ENCODE data around the gene PXDN.

The PXDN gene

GRCh38 chr2:1635823-1636222 lies 108.5 kb downstream of the PXDN start:
- Histone ChIP-seq H3K27me3 (no peaks in the 10 kb centered on the region), H3K9me3 (no peaks in the 10 kb centered on the region), H3K36me3 (no peaks in the 10 kb centered on the region), H3K4me1 (no peaks in the 10 kb centered on the region), H3K4me3 (ENCODE audit: low read depth, low read length) (no peak overlapping the region)
- DNase-seq, result no peak
- no peak for TF ChIP-seq CTCF (IDR thresholded peaks at IDR 0.05; ENCODE audit: low read depth, low read length)

DNA sequence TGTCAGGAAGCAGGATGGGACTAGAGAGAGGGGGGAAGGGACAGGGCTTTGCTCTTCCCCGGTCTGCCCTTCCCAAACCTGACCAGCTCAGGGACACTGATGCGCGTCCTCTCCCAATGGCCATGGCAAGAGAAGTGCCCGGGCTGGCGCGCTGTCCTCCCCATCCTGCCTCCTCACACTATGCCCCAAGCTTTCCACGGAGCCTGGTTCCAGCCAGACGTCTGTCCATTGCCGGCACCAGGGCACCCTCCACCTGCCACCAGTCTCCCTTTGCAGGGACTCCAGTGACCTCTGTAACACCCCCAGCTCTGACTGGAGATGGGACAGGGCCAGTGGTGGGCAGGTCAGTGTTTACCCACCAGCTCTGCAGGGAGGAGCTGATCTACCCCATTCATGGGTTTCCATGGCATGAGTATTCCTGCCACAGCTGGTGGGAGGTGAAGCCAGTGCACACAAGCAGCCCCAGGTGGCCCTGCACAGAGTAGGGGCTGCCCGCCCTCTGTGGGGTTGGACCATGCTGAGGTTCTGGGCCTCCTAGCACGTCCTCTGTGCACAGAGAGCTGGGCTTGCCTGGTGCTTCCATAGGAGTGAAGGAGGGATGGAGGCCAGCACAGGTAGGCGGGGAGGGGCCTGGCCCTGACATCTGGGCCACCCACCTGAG lies 109.5 kb downstream of the PXDN start:
- TF ChIP-seq CTCF (IDR thresholded peaks at IDR 0.05; ENCODE audit: low read depth, low read length), result no peak
- no peak for DNase-seq
- no peaks in the 10 kb centered on the region for H3K9me3 ChIP-seq
- H3K36me3 ChIP-seq, result no peaks in the 10 kb centered on the region
- H3K4me3 ChIP-seq (ENCODE audit: low read depth, low read length), result no peak overlapping the region
- H3K4me1 ChIP-seq, result no peaks in the 10 kb centered on the region
- no peaks in the 10 kb centered on the region for H3K27me3 ChIP-seq

- Histone ChIP-seq H3K36me3 (no peaks in the 10 kb centered on the region), H3K27me3 (no peaks in the 10 kb centered on the region), H3K4me1 (no peaks in the 10 kb centered on the region), H3K4me3 (ENCODE audit: low read depth, low read length) (no peak overlapping the region), H3K9me3 (no peaks in the 10 kb centered on the region)
- TF ChIP-seq CTCF (IDR thresholded peaks at IDR 0.05; ENCODE audit: low read depth, low read length), result no peak
- DNase-seq, result no peak
Measured at GRCh38 chr2:1633936-1634587, 110.3 kb downstream of the PXDN start.

- Histone ChIP-seq H3K4me3 (ENCODE audit: low read depth, low read length) (no peak overlapping the region), H3K36me3 (no peaks in the 10 kb centered on the region), H3K4me1 (no peaks in the 10 kb centered on the region), H3K9me3 (no peaks in the 10 kb centered on the region), H3K27me3 (no peaks in the 10 kb centered on the region)
- no peak for DNase-seq
- TF ChIP-seq CTCF (IDR thresholded peaks at IDR 0.05; ENCODE audit: low read depth, low read length), result no peak
Measured at GRCh38 chr2:1633092-1633671, 111.1 kb downstream of the PXDN start.

- no peak for DNase-seq
- Histone ChIP-seq H3K4me1 (no peaks in the 10 kb centered on the region), H3K4me3 (ENCODE audit: low read depth, low read length) (no peak overlapping the region), H3K27me3 (no peaks in the 10 kb centered on the region), H3K36me3 (no peaks in the 10 kb centered on the region), H3K9me3 (no peaks in the 10 kb centered on the region)
- no peak for TF ChIP-seq CTCF (IDR thresholded peaks at IDR 0.05; ENCODE audit: low read depth, low read length)
Measured at GRCh38 chr2:1632510-1632909, 111.8 kb downstream of the PXDN start.

DNA sequence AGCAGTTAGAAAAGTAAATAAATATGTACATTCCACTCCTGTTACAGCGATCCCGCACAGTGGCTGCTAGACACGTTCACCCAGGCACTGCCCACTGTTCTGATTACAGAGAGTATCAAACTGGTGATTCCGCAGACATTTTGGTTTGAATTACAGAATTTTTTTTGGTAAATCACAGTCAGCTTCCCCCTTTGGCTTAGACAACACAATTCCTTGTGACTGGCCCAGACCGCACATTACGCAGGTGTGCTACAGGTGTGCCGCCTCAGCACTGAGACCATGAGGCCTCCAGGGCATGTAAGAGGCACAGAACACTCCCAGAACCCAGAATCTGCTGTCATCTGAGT lies 112.3 kb downstream of the PXDN start:
- Histone ChIP-seq H3K27me3 (no peaks in the 10 kb centered on the region), H3K36me3 (no peaks in the 10 kb centered on the region), H3K4me1 (no peaks in the 10 kb centered on the region), H3K9me3 (no peaks in the 10 kb centered on the region), H3K4me3 (ENCODE audit: low read depth, low read length) (no peak overlapping the region)
- DNase-seq, result no peak
- TF ChIP-seq CTCF (IDR thresholded peaks at IDR 0.05; ENCODE audit: low read depth, low read length), result no peak
